ENCODE measurements around the gene ZBTB21.

GRCh38 chr21:41957991-41958766 is 52.0 kb downstream of the ZBTB21 start:
- peak in 4 of 6 experiments; percentile 10 to 50 (median 26) for TF ChIP-seq CTCF (IDR thresholded peaks at IDR 0.05)
- TF ChIP-seq POLR2A (IDR thresholded peaks at IDR 0.05): no peak

Measured in adrenal gland (tissue), 5 donors.